Fibroblast of villous mesenchyme (primary cell): ENCODE data around the gene IRF2BPL. TPM values are rescaled to one million over a fixed set of nuclear protein-coding genes. Genes with fewer than 3 reads are reported as not detected.

Experiments
- DNase-seq: peaks from one replicate; pipeline ENCODE4 v3.0.0-alpha.2; 2010; ENCODE audit warnings: low read depth
- H3K4me3 ChIP-seq: 2 replicates; pipeline ENCODE4 v1.5.1; 2011; ENCODE audit warnings: low read depth, mild to moderate bottlenecking, low read length
- total RNA-seq: library from RNA; depleted of rRNA; stranded (reverse); fragments of >200 nt; gene quantifications from 2 replicates; pipeline ENCODE4 v1.2.3, GENCODE V29; 2012
- TF ChIP-seq, protein P1 (sequence below): IDR thresholded peaks from 2 replicates; pipeline ENCODE4 v1.5.1; 2012; ENCODE audit warnings: low read depth, mild to moderate bottlenecking, low read length; ENCODE audit not compliant: insufficient read depth

IRF2BPL gene
- total RNA-seq, 1 donor = 40.2 TPM

DNA sequence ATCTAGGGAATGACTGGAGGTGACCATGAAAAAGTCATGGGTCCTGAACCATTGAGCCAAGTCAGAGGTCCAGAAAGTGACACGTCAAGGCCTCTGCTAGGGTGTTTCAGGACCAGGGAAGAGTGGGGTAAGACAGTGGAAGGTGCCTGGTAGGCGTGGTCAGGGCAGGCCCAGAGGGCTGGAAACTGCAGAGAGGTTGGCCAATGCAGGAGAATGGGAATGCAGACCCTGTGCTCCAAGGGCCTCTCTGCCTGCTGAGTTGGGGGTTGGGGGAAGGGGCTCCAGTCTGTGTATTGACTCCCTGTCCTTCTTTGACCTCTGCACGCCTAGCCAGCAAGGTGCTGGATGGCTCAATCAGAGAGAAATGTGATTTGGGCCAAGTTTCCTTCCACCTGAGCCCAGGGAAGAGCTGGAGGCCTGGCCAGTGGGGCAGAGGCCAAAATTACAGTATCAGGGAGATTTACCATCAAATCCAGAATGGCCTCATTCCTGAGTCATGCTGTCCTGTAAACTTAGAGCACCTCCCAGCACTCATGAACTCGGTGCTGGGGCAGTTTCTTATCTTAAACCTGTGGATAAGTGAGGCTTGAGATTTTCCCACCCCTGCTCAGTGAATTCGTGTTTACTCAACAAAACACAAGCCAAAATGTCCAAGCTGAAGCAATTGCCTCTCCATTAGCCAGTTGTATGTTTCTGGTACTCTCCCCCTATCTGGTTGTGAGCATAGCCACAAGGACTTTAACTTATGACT is 24.4 kb downstream of the IRF2BPL start:
- TF ChIP-seq, protein P1, sequence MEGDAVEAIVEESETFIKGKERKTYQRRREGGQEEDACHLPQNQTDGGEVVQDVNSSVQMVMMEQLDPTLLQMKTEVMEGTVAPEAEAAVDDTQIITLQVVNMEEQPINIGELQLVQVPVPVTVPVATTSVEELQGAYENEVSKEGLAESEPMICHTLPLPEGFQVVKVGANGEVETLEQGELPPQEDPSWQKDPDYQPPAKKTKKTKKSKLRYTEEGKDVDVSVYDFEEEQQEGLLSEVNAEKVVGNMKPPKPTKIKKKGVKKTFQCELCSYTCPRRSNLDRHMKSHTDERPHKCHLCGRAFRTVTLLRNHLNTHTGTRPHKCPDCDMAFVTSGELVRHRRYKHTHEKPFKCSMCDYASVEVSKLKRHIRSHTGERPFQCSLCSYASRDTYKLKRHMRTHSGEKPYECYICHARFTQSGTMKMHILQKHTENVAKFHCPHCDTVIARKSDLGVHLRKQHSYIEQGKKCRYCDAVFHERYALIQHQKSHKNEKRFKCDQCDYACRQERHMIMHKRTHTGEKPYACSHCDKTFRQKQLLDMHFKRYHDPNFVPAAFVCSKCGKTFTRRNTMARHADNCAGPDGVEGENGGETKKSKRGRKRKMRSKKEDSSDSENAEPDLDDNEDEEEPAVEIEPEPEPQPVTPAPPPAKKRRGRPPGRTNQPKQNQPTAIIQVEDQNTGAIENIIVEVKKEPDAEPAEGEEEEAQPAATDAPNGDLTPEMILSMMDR = no peak
- no peak overlapping the region for H3K4me3 ChIP-seq
- DNase-seq = peak; percentile 88

DNA sequence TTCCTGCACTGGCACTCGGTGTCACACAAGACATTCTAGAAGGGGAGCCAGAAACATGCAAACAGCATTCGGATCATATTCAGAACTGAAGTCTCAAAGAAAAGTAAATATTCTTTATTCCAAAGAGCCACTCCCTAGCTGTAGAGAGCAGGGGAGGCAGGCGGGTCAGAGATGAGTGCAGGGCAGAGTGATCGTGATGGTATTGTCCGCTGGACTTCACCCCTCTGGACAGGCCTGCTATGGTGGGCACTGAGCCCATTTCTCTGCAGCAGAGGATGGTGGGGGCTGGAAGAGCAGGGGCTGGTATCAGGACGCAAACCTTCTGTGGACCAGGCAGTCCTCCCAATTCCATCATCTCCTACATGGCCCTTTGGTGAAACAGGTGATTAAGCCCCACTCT is 25.6 kb downstream of the IRF2BPL start:
- no peak for DNase-seq
- TF ChIP-seq, protein P1 = no peak
- H3K4me3 ChIP-seq = no peak overlapping the region

DNA sequence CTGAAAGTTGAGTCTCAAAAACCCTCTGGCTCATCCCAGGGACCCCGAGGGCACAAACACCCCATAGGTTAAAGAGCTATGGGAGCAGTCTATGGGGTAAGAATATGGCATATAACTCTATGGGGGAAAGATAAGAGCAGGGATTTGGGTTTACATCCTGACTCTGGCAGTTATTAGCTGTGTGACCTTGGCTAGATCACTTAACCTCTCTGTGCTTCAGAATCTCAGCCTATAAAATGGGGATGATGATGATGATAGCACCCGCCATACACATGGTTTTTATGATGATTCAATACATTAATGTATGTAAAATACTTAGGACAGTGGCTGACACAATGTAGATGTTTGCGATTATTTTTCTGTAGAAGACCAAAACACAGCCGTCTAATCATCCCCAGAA is 26.2 kb downstream of the IRF2BPL start:
- TF ChIP-seq, protein P1 = no peak
- no peak for DNase-seq
- H3K4me3 ChIP-seq = no peak overlapping the region

DNA sequence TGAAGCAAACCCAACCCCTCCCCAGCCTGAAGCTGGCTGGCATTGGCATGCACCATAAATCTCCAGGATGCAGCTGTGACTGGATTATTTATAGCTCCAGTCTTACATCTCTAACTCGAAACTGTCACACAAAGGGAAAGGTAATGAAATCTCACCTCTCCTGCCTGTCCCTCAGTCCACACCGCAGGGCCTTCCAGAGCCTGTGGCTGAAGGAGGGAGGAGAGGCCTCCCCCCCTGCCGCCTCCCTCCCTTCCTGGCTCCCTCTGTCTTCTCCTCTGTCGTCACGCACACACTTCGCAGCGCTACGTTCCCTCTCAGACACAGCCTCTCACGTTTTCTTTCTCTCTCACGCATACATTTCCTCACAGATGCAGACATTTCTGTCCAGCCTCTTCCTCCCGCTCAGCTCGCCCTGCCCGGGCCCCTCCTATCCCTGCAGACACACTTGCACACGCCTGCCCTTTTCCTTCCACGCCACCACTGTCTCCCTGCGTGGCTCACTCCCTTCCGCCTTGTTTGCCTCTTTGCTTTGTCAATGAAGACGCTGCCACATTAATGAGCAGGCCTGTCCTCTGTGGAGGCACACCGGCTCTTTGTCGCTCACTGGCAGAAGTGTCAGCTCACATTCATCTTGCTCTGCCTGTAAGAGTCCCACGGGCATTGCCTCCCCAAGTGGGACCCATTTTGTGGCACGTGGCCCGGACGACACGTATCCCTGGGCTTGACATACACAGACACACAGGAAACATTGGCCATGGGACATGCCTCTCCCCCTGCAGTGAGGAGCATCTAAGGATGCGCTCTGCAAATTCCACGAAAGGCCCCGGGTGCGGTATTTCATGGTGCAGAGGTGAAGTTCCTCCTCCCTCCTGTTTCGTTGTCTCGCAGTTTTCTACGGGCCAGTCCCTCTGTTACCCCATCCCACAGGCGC is 27.9 kb downstream of the IRF2BPL start:
- H3K4me3 ChIP-seq = no peak overlapping the region
- TF ChIP-seq, protein P1 = no peak
- peak; percentile 73 for DNase-seq

DNA sequence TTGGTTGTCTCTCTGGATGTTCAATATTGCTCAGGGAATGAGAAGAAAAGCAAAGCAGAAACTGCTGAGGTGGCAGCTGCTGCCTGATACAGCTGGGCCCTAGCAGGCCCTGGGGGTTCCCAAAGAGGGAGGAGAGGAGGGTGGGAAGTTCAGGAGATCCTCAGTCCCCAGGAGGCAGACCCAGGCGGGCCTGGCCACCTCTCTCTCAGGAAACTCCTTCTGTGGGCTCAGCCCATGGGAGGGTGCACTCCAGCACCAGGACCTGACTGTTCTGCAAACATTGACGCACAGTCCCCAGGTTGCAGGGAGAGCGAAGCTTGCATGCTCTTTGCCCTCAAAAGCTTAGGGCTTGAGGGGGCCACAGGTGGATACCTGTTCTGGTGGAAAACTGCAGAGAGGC is 29.6 kb downstream of the IRF2BPL start:
- TF ChIP-seq, protein P1 = no peak
- no peak for DNase-seq
- no peak overlapping the region for H3K4me3 ChIP-seq

DNA sequence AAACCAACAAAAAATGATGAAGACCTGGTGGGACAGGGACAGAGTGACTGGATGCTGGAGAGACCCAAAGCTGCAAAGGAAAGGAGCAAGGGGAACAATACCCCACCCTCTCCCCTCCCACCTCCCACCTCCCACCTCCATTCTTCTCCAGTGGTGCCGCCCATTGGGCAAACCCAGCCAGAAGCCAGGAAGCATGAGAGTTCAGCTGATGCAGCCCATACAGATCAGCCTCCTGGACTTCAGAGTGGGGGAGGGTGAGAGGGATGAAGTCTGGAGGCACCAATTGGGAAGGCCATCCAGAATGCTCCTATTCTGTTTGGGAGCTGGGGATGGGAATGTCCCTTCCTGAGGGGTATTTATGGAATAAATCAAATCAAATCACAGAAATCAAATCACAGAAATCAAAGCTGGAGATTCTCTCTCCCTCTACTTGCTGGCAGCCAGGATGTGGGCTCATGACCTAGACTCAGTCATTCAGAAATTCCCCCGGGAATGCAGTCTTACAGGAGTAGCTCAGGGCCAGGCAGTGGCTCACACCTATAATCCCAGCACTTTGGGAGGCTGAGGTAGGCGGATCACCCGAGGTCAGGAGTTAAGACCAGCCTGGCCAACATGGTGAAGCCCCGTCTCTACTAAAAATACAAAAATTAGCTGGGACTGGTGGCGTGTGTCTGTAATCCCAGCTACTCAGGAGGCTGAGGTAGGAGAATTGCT is 31.1 kb downstream of the IRF2BPL start:
- TF ChIP-seq, protein P1 = no peak
- DNase-seq = no peak
- no peak overlapping the region for H3K4me3 ChIP-seq
